ENCODE measurements around the gene RTN4. TPM values are rescaled to one million over a fixed set of nuclear protein-coding genes. Genes with fewer than 3 reads are reported as not detected.

Gene RTN4
- total RNA-seq, 1 donor from 2014 or later, result 106 TPM

GRCh38 chr2:55043841-55044240 lies 6.4 kb downstream of the RTN4 start:
- no peak for FAIRE-seq
- H3K4me3 ChIP-seq (ENCODE audit: low read depth, low read length), result no peak overlapping the region
- no peaks in the 10 kb centered on the region for H3K27me3 ChIP-seq (ENCODE audit: control insufficient read depth, insufficient read depth, low read length)
- H3K36me3 ChIP-seq (ENCODE audit: control insufficient read depth, insufficient read depth, low read length), result peaks cover 1% of the 10 kb centered on the region
- no peak for DNase-seq (ENCODE audit: low read depth)
- TF ChIP-seq CTCF (IDR thresholded peaks at IDR 0.05; ENCODE audit: insufficient read depth, low read length, severe bottlenecking), result no peak

GRCh38 chr2:55038428-55038827 lies 11.8 kb downstream of the RTN4 start:
- Histone ChIP-seq H3K27me3 (ENCODE audit: control insufficient read depth, insufficient read depth, low read length) (no peaks in the 10 kb centered on the region), H3K4me3 (ENCODE audit: low read depth, low read length) (no peak overlapping the region), H3K36me3 (ENCODE audit: control insufficient read depth, insufficient read depth, low read length) (no peaks in the 10 kb centered on the region)
- FAIRE-seq (no peak), DNase-seq (ENCODE audit: low read depth) (no peak)
- TF ChIP-seq CTCF (IDR thresholded peaks at IDR 0.05; ENCODE audit: insufficient read depth, low read length, severe bottlenecking), result no peak

- no peak for TF ChIP-seq CTCF (IDR thresholded peaks at IDR 0.05; ENCODE audit: insufficient read depth, low read length, severe bottlenecking)
- Histone ChIP-seq H3K27me3 (ENCODE audit: control insufficient read depth, insufficient read depth, low read length) (no peaks in the 10 kb centered on the region), H3K4me3 (ENCODE audit: low read depth, low read length) (no peak overlapping the region), H3K36me3 (ENCODE audit: control insufficient read depth, insufficient read depth, low read length) (no peaks in the 10 kb centered on the region)
- no peak for DNase-seq (ENCODE audit: low read depth)
- no peak for FAIRE-seq
Measured at GRCh38 chr2:55035716-55036115, 14.5 kb downstream of the RTN4 start.

DNA sequence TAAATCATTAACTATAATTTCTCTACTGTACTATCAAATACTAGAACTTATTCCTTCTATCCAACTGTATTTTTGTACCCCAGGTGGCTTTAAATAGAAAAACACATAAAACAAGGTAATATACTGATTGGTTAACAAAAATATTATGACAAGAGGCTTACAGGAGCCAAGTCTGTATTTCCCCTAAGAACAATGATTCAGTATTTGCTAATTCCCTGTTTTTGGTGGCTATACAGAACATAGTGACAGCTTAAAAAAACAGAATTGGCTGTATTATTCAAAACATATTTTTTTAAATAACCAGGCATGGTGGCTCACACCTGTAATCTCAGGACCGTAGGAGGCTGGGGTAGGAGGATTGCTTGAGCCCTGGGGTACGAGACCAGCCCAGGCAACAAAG lies 16.3 kb downstream of the RTN4 start:
- DNase-seq (ENCODE audit: low read depth) (no peak), FAIRE-seq (no peak)
- H3K36me3 ChIP-seq (ENCODE audit: control insufficient read depth, insufficient read depth, low read length), result no peaks in the 10 kb centered on the region
- H3K27me3 ChIP-seq (ENCODE audit: control insufficient read depth, insufficient read depth, low read length), result no peaks in the 10 kb centered on the region
- H3K4me3 ChIP-seq (ENCODE audit: low read depth, low read length), result no peak overlapping the region
- TF ChIP-seq CTCF (IDR thresholded peaks at IDR 0.05; ENCODE audit: insufficient read depth, low read length, severe bottlenecking), result no peak

- Histone ChIP-seq H3K27me3 (ENCODE audit: control insufficient read depth, insufficient read depth, low read length) (no peaks in the 10 kb centered on the region), H3K4me3 (ENCODE audit: low read depth, low read length) (no peak overlapping the region), H3K36me3 (ENCODE audit: control insufficient read depth, insufficient read depth, low read length) (no peaks in the 10 kb centered on the region)
- no peak for FAIRE-seq
- TF ChIP-seq CTCF (IDR thresholded peaks at IDR 0.05; ENCODE audit: insufficient read depth, low read length, severe bottlenecking), result no peak
- no peak for DNase-seq (ENCODE audit: low read depth)
Measured at GRCh38 chr2:55033076-55033742, 17.0 kb downstream of the RTN4 start.

- no peak for DNase-seq (ENCODE audit: low read depth)
Measured at GRCh38 chr2:55031505-55031904, 18.7 kb downstream of the RTN4 start.

More at GRCh38 chr2:55031505-55031904, 18.7 kb downstream of the RTN4 start:
- H3K4me3 ChIP-seq (ENCODE audit: low read depth, low read length), result no peak overlapping the region
- no peaks in the 10 kb centered on the region for H3K36me3 ChIP-seq (ENCODE audit: control insufficient read depth, insufficient read depth, low read length)
- TF ChIP-seq CTCF (IDR thresholded peaks at IDR 0.05; ENCODE audit: insufficient read depth, low read length, severe bottlenecking), result no peak
- no peaks in the 10 kb centered on the region for H3K27me3 ChIP-seq (ENCODE audit: control insufficient read depth, insufficient read depth, low read length)
- no peak for FAIRE-seq

Measured in bronchial epithelial cell (primary cell).